IMR-90 (cell line): ENCODE data around the gene FCMR.

Source experiments
- CEBPB ChIP-seq: IDR thresholded peaks from 2 replicates; pipeline ENCODE4 v1.6.1; 2012; ENCODE audit warnings: low read depth, low read length, improper control_type of control experiment
- POLR2A ChIP-seq: IDR thresholded peaks from 2 replicates; pipeline ENCODE4 v1.6.1; 2012; ENCODE audit warnings: mild to moderate bottlenecking, low read depth, low read length
- RFX5 ChIP-seq: IDR thresholded peaks from 2 replicates; pipeline ENCODE4 v1.8.0; 2012; ENCODE audit warnings: low read depth, mild to moderate bottlenecking, low read length, moderate library complexity
- SMC3 ChIP-seq: fragments of 150-350 bp; IDR thresholded peaks from 2 replicates; pipeline ENCODE4 v1.6.1; 2016; ENCODE audit warnings: low read depth, mild to moderate bottlenecking, antibody characterized with exemption, low read length, moderate library complexity
- TF ChIP-seq, protein P1 (sequence below): conservative IDR thresholded peaks from 2 replicates; pipeline ENCODE4 v1.5.1; 2012; ENCODE audit warnings: mild to moderate bottlenecking, low read depth, low read length, improper control_type of control experiment

DNA sequence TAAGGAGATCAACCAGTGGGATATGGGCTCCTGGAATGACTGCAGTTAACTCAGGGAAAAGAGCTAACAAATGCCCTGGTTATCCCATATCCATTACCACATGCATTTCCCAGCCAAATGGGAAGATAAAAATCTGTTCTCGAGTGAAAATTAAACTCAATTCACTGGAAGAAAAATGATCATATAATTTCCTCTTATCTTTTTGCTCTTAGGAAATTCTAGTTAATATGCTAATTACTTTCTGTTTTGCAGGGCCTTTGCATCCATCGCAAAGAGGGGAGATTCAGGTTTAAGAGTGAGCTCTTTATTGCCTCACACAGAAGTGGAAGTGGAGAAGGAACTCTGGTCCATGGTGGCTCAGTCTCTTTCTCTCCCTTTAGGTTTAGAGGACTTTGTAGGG lies 28.4 kb downstream of the FCMR start:
- TF ChIP-seq, protein P1, sequence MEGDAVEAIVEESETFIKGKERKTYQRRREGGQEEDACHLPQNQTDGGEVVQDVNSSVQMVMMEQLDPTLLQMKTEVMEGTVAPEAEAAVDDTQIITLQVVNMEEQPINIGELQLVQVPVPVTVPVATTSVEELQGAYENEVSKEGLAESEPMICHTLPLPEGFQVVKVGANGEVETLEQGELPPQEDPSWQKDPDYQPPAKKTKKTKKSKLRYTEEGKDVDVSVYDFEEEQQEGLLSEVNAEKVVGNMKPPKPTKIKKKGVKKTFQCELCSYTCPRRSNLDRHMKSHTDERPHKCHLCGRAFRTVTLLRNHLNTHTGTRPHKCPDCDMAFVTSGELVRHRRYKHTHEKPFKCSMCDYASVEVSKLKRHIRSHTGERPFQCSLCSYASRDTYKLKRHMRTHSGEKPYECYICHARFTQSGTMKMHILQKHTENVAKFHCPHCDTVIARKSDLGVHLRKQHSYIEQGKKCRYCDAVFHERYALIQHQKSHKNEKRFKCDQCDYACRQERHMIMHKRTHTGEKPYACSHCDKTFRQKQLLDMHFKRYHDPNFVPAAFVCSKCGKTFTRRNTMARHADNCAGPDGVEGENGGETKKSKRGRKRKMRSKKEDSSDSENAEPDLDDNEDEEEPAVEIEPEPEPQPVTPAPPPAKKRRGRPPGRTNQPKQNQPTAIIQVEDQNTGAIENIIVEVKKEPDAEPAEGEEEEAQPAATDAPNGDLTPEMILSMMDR, result no peak
- TF ChIP-seq RFX5 (no peak), POLR2A (no peak), SMC3 (no peak), CEBPB (no peak)
